GM19324 (cell line): Measurements from ENCODE around the gene NELFCD.
"Not testable (repeated sequence)": the region's sequence is repeated elsewhere in the genome, so short reads cannot be mapped to it uniquely, and the experiment has no call there.

Experiments used
- ATAC-seq: cut with Tn5 transposase; IDR thresholded peaks from one replicate; pipeline ENCODE4 v1.9.1; 2021; ENCODE audit warnings: mild to moderate bottlenecking, moderate library complexity; ENCODE audit not compliant: unreplicated experiment, low FRiP score

The NELFCD gene

GRCh38 chr20:58980711-58981627 is at the start of gene NELFCD:
Gene NELFCD, plus strand, starts transcription at chr20:58981256. Its CDS starts 54 bp downstream, at chr20:58981310.
- ATAC-seq, result peak; percentile 90

- no peak for ATAC-seq
These were observed 48.9 kb upstream of the NELFCD start for GRCh38 chr20:58932170-58932569.

GRCh38 chr20:58938078-58938477 is 43.0 kb upstream of the NELFCD start:
- no peak for ATAC-seq

- no peak for ATAC-seq
These were observed 42.5 kb upstream of the NELFCD start for GRCh38 chr20:58938541-58938940.

- ATAC-seq, result no peak
These were observed 39.6 kb upstream of the NELFCD start for GRCh38 chr20:58941471-58941870.

GRCh38 chr20:58942549-58942948 is 38.5 kb upstream of the NELFCD start:
- no peak for ATAC-seq

GRCh38 chr20:58944610-58945009 is 36.4 kb upstream of the NELFCD start:
- ATAC-seq, result no peak

GRCh38 chr20:58945965-58946631 is 35.0 kb upstream of the NELFCD start:
- no peak for ATAC-seq

GRCh38 chr20:58947797-58948388 is 33.2 kb upstream of the NELFCD start:
- ATAC-seq, result not testable (repeated sequence)

- ATAC-seq, result no peak
These were observed 30.5 kb upstream of the NELFCD start for GRCh38 chr20:58950603-58951002.

GRCh38 chr20:58953050-58953449 is 28.0 kb upstream of the NELFCD start:
- ATAC-seq, result no peak

- ATAC-seq, result no peak
These were observed 25.0 kb upstream of the NELFCD start for GRCh38 chr20:58956078-58956477.

GRCh38 chr20:58959652-58960051 is 21.4 kb upstream of the NELFCD start:
- ATAC-seq, result no peak

GRCh38 chr20:58963060-58963584 is 17.9 kb upstream of the NELFCD start:
- ATAC-seq, result no peak

- not testable (repeated sequence) for ATAC-seq
These were observed 17.1 kb upstream of the NELFCD start for GRCh38 chr20:58963922-58964321.

GRCh38 chr20:58965270-58966064 is 15.6 kb upstream of the NELFCD start:
- no peak for ATAC-seq

GRCh38 chr20:58967652-58968429 is 13.2 kb upstream of the NELFCD start:
- no peak for ATAC-seq

GRCh38 chr20:58969439-58969838 is 11.6 kb upstream of the NELFCD start:
- ATAC-seq, result no peak

- peak; percentile 62 for ATAC-seq
These were observed 10.9 kb upstream of the NELFCD start for GRCh38 chr20:58970146-58970545.
